ENCODE results near the gene RACK1. TPM values are rescaled to one million over a fixed set of nuclear protein-coding genes. Genes with fewer than 3 reads are reported as not detected.

The RACK1 gene
- total and polyA plus RNA-seq, 2 of the 8 experiments (the other 6 are each of a cell fraction or from before 2014, with no cell fraction given) = 2,589 to 7,971 TPM

DNA sequence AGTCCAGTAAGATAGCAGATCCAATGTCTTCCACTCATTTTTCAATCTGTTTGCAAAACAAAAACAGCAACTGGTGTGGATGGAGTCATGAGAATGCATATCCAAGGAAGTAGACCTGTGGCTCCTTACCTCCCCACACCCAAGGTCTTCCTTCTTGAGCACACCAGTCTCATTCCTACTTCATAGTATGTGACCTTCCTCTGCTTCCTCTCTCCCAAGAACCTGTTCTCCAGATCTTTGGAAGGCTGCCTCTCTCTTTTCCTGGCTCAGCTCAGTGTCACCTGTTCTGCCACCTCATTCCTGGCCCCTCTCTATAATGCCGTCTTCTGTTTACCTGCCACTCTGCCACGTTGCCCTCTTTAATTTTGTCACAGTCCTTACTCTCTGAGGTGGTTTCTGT lies 30.8 kb downstream of the RACK1 start:
- Histone ChIP-seq H3K79me2 (ENCODE audit: control insufficient read depth in 1 of 2, insufficient read depth in 2 of 2, low read length in 2 of 2) (no peaks in the 10 kb centered on the region), H3K23ac (ENCODE audit: insufficient read length) (no peak overlapping the region), H2BK5ac (ENCODE audit: low read depth, low read length) (no peak overlapping the region), H2AFZ (ENCODE audit: low read length) (no peak overlapping the region), H4K8ac (ENCODE audit: extremely low read depth, insufficient read depth, low read length) (no peak overlapping the region), H2AK5ac (ENCODE audit: low read depth, low read length) (no peak overlapping the region), H3K36me3 (ENCODE audit: control insufficient read depth in 2 of 4, insufficient read depth in 4 of 4, low read length in 3 of 4) (no peaks in the 10 kb centered on the region), H2BK120ac (replicated peaks; ENCODE audit: low read depth, low read length) (no peak overlapping the region), H3K4me3 (ENCODE audit: extremely low read depth in 1 of 4, insufficient read depth in 2 of 4, low read depth in 3 of 4, low read length in 4 of 4) (no peak overlapping the region), H4K5ac (ENCODE audit: insufficient read length, low read depth, low read length) (no peak overlapping the region), H3K56ac (replicated peaks; ENCODE audit: insufficient read length, low read depth, low read length) (no peak overlapping the region), H3K14ac (ENCODE audit: insufficient read length) (peak overlapping the region; percentile 87), H2BK20ac (ENCODE audit: low read length) (no peak overlapping the region), H3K9ac (replicated peaks in 1 of 4; ENCODE audit: extremely low read depth in 1 of 4, low read depth in 3 of 4, low read length in 3 of 4) (no peak overlapping the region), H3K4me1 (replicated peaks in 1 of 4; ENCODE audit: control insufficient read depth in 3 of 4, insufficient read depth in 4 of 4, low read length in 3 of 4) (peaks cover 0 to 2% (median 0%) of the 10 kb centered on the region in 4 experiments; a peak in 2 of 7 replicates), H4K91ac (replicated peaks; ENCODE audit: insufficient read length, low read length) (no peak overlapping the region), H3K23me2 (ENCODE audit: low read depth, low read length) (peaks cover 9% of the 10 kb centered on the region), H3K27me3 (replicated peaks in 1 of 4; ENCODE audit: control insufficient read depth in 3 of 4, extremely low read depth in 1 of 4, insufficient read depth in 3 of 4, low read length in 3 of 4) (peaks cover 0 to 5% (median 1%) of the 10 kb centered on the region in 4 experiments; a peak in 2 of 7 replicates), H2BK12ac (ENCODE audit: low read depth, low read length) (no peak overlapping the region), H3K4ac (replicated peaks; ENCODE audit: insufficient read length, low read depth, low read length) (no peak overlapping the region), H2BK15ac (ENCODE audit: low read length) (no peak overlapping the region), H3K79me1 (ENCODE audit: low read depth, low read length) (no peaks in the 10 kb centered on the region), H3K9me3 (ENCODE audit: insufficient read depth in 2 of 2, low read depth in 1 of 2, low read length in 1 of 2) (no peaks in the 10 kb centered on the region), H3K4me2 (ENCODE audit: insufficient read depth in 1 of 2, low read depth in 2 of 2, low read length in 2 of 2) (no peak overlapping the region; a peak in 1 of 4 replicates), H3K18ac (ENCODE audit: extremely low read depth, low read length) (no peak overlapping the region), H3K27ac (ENCODE audit: low read depth, low read length) (no peak overlapping the region), H4K20me1 (replicated peaks in 1 of 2; ENCODE audit: control insufficient read depth in 1 of 2, insufficient read depth in 2 of 2, low read length in 2 of 2) (peaks cover 0 to 4% of the 10 kb centered on the region in 2 experiments)
- FAIRE-seq (no peak), DNase-seq (ENCODE audit: low read depth in 1 of 2, low spot score in 2 of 2) (no peak)
- 66% methylated on average over 2 of the region's 2 CpGs; no CpG with 5 or more reads in 1 of the 2 experiments for WGBS, 2 experiments (ENCODE audit: extremely low coverage in 1 of 2, insufficient coverage in 1 of 2, insufficient read length in 1 of 2, insufficient replicate concordance in 2 of 2, low coverage in 1 of 2, low lambda C conversion rate in 2 of 2, missing lambda C conversion rate in 1 of 2)
- POLR2A ChIA-PET (ENCODE audit: partially characterized antibody) = interaction anchor here (1.0 to 1.6 kb wide), 3 partner anchors 28 to 48 kb away, joined by 3 to 7 read pairs (median 4); partner anchors contain the start of genes RACK1 and TRIM52
- CTCF ChIA-PET (ENCODE audit: partially characterized antibody) = interaction anchor here (0.6 to 14.5 kb wide), 3 partner anchors 14 to 1633 kb away, joined by 3 to 197 read pairs (median 6); no protein-coding TSS in a partner anchor
- TF ChIP-seq POLR2AphosphoS5 (IDR thresholded peaks at IDR 0.05; ENCODE audit: low read depth, low read length) (no peak), SUZ12 (IDR thresholded peaks at IDR 0.05; ENCODE audit: low read length) (no peak), RXRA (IDR thresholded peaks at IDR 0.05; ENCODE audit: insufficient read depth, low read depth, low read length) (no peak), SAP30 (IDR thresholded peaks at IDR 0.05; ENCODE audit: insufficient read depth, insufficient replicate concordance, low read length) (no peak), CTBP2 (IDR thresholded peaks at IDR 0.05; ENCODE audit: borderline replicate concordance, insufficient read depth, insufficient read length, low read length) (no peak), NRF1 (IDR thresholded peaks at IDR 0.05; ENCODE audit: low read depth, low read length) (no peak), SIN3A (conservative IDR thresholded peaks at IDR 0.05 in 1 of 2, IDR thresholded peaks at IDR 0.05 in 1 of 2; ENCODE audit: low read depth in 1 of 2, low read length in 2 of 2) (no peak), KDM4A (IDR thresholded peaks at IDR 0.05; ENCODE audit: low read depth, low read length, severe bottlenecking) (no peak), HDAC6 (IDR thresholded peaks at IDR 0.05; ENCODE audit: low read depth, low read length) (no peak), EGR1 (IDR thresholded peaks at IDR 0.05; ENCODE audit: borderline replicate concordance, low read depth, low read length) (no peak)
- TF ChIP-seq, protein P1, sequence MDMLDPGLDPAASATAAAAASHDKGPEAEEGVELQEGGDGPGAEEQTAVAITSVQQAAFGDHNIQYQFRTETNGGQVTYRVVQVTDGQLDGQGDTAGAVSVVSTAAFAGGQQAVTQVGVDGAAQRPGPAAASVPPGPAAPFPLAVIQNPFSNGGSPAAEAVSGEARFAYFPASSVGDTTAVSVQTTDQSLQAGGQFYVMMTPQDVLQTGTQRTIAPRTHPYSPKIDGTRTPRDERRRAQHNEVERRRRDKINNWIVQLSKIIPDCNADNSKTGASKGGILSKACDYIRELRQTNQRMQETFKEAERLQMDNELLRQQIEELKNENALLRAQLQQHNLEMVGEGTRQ (IDR thresholded peaks at IDR 0.05; ENCODE audit: low read length) = no peak
- TF ChIP-seq, protein P2, sequence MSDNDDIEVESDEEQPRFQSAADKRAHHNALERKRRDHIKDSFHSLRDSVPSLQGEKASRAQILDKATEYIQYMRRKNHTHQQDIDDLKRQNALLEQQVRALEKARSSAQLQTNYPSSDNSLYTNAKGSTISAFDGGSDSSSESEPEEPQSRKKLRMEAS (IDR thresholded peaks at IDR 0.05) = no peak
